Measurements from ENCODE around the gene C13orf42.
"Not testable (repeated sequence)": the region's sequence is repeated elsewhere in the genome, so short reads cannot be mapped to it uniquely, and the experiment has no call there.

Gene C13orf42

GRCh38 chr13:51096131-51096530 is 14.9 kb downstream of the C13orf42 start:
- POLR2A ChIA-PET, result no interaction called here
- CTCF ChIA-PET, result interaction anchor here (1.4 kb wide), 1 partner anchor 29 kb away, joined by 3 read pairs; no protein-coding TSS in a partner anchor
- no peak for TF ChIP-seq CTCF (IDR thresholded peaks at IDR 0.05; ENCODE audit: insufficient read depth, low read length, missing control alignments)
- DNase-seq (ENCODE audit: low read depth, low spot score), result no peak
- no peak overlapping the region for H3K4me3 ChIP-seq (ENCODE audit: low read depth, low read length)

GRCh38 chr13:51093574-51093973 is 17.5 kb downstream of the C13orf42 start:
- POLR2A ChIA-PET, result no interaction called here

GRCh38 chr13:51091839-51092238 is 19.2 kb downstream of the C13orf42 start:
- POLR2A ChIA-PET, result no interaction called here
- no peak for TF ChIP-seq CTCF (IDR thresholded peaks at IDR 0.05; ENCODE audit: insufficient read depth, low read length, missing control alignments)
- no peak for DNase-seq (ENCODE audit: low read depth, low spot score)
- CTCF ChIA-PET, result interaction anchor here (1.0 kb wide), 1 partner anchor 195 kb away, joined by 4 read pairs; no protein-coding TSS in a partner anchor
- no peak overlapping the region for H3K4me3 ChIP-seq (ENCODE audit: low read depth, low read length)

More at GRCh38 chr13:51093574-51093973, 17.5 kb downstream of the C13orf42 start:
- no peak overlapping the region for H3K4me3 ChIP-seq (ENCODE audit: low read depth, low read length)
- no peak for TF ChIP-seq CTCF (IDR thresholded peaks at IDR 0.05; ENCODE audit: insufficient read depth, low read length, missing control alignments)
- no peak for DNase-seq (ENCODE audit: low read depth, low spot score)
- CTCF ChIA-PET, result no interaction called here

- CTCF ChIA-PET, result interaction anchor here (1.4 to 1.7 kb wide), 2 partner anchors 13 to 14 kb away, joined by 5 read pairs; no protein-coding TSS in a partner anchor
Measured at GRCh38 chr13:51083706-51084105, 27.4 kb downstream of the C13orf42 start.

GRCh38 chr13:51080478-51081065 is 30.5 kb downstream of the C13orf42 start:
- POLR2A ChIA-PET; DNase-seq (ENCODE audit: low read depth, low spot score); CTCF ChIA-PET; H3K4me3 ChIP-seq (ENCODE audit: low read depth, low read length): not testable (repeated sequence)

More at GRCh38 chr13:51083706-51084105, 27.4 kb downstream of the C13orf42 start:
- POLR2A ChIA-PET, result interaction anchor here (0.5 kb wide), 1 partner anchor 72 kb away, joined by 3 read pairs; no protein-coding TSS in a partner anchor
- H3K4me3 ChIP-seq (ENCODE audit: low read depth, low read length), result no peak overlapping the region
- no peak for DNase-seq (ENCODE audit: low read depth, low spot score)
- no peak for TF ChIP-seq CTCF (IDR thresholded peaks at IDR 0.05; ENCODE audit: insufficient read depth, low read length, missing control alignments)

- H3K4me3 ChIP-seq (ENCODE audit: low read depth, low read length), result no peak overlapping the region
- ChIA-PET POLR2A (no interaction called here), CTCF (interaction anchor here (0.7 to 4.9 kb wide), 13 partner anchors 10 to 1400 kb away, joined by 3 to 28 read pairs (median 3); partner anchors contain the start of gene SPRYD7)
- DNase-seq (ENCODE audit: low read depth, low spot score), result no peak
- TF ChIP-seq CTCF (IDR thresholded peaks at IDR 0.05; ENCODE audit: insufficient read depth, low read length, missing control alignments), result no peak
Measured at GRCh38 chr13:51071493-51071892, 39.6 kb downstream of the C13orf42 start.
